HFF-Myc (cell line): ENCODE measurements around the gene MAGI1.

Experiments
- DNase-seq: peaks from one replicate; pipeline ENCODE4 v3.0.0-alpha.2; 2011; ENCODE audit warnings: low read depth; ENCODE audit errors: extremely low read depth
- H3K4me3 ChIP-seq: replicated peaks from 2 replicates; pipeline ENCODE4 v1.5.1; 2011; ENCODE audit warnings: low read depth, mild to moderate bottlenecking, control low read depth, low read length
- CTCF ChIP-seq: IDR thresholded peaks from 2 replicates; pipeline ENCODE4 v1.5.1; 2012; ENCODE audit warnings: mild to moderate bottlenecking, low read depth, low read length, control low read depth; ENCODE audit errors: missing control alignments

The MAGI1 gene

DNA sequence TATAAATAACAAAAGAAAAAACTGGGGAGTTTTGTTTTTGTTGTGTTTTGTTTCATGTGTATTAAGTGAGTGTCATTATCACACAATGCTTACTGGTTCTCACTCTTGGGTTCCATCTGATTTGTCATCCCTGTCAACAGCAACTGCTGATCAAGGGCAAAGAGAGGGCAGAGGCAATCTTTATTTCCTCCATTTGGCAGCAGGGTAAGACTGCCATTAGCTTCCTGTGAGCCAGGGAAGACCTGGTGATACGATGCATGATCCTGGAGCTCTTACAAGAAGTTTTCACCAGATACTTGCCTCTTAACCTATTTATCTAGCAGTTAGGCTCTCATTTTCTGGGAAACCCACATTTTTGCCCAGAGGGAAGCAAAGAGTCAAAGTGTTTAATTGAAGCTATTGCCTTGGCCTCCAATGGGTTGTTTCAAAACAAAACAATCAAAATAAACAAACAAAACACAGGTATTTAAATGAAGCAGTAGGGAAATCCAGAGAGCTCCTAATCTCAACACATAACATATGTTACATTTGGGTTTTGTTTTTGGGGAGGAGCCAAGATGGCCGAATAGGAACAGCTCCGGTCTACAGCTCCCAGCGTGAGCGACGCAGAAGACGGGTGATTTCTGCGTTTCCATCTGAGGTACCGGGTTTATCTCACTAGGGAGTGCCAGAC lies 529.8 kb downstream of the MAGI1 start:
- H3K4me3 ChIP-seq = no peak overlapping the region
- no peak for TF ChIP-seq CTCF
- no peak for DNase-seq

DNA sequence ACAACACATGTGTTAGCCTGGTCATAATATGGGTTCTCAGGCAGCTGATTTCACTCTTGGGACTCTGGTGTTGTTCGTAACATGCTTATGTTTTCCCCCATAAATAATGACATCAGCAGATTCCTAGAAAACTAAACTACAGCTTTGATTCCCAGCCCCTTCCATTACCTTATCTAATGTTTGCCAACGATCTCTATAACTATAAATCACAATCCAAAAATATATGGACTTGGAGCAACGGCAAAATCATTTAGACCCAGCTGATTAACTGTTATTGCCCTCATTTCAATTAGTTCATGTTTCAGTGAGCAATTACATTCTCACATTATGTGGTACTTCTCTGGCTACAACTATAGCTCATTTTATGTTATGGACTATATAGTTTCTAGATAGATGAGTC lies 531.3 kb downstream of the MAGI1 start:
- no peak for DNase-seq
- H3K4me3 ChIP-seq = no peak overlapping the region
- TF ChIP-seq CTCF = no peak

DNA sequence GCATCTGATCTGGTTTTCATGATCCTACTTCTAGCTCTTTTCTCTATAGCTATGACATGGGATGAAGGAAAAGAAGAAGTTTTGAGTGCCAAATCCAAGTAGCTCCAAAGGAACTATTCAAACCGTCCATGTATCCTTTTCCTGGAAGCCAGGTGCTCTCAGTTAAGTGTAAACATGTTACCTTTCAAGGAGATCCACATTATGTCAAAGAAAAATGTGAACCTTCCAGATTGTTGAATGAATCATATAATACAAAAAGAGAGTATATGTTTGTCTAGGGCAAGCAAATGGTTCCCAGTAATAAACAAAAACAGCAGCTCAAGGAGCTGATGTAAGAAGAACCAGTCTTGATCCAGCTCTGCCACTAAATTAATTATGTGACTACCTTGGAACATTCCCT lies 534.9 kb downstream of the MAGI1 start:
- no peak overlapping the region for H3K4me3 ChIP-seq
- TF ChIP-seq CTCF = no peak
- DNase-seq = no peak

- no peak for DNase-seq
- no peak for TF ChIP-seq CTCF
- H3K4me3 ChIP-seq = no peak overlapping the region
Observed at GRCh38 chr3:65502526-65502925, 536.2 kb downstream of the MAGI1 start.

DNA sequence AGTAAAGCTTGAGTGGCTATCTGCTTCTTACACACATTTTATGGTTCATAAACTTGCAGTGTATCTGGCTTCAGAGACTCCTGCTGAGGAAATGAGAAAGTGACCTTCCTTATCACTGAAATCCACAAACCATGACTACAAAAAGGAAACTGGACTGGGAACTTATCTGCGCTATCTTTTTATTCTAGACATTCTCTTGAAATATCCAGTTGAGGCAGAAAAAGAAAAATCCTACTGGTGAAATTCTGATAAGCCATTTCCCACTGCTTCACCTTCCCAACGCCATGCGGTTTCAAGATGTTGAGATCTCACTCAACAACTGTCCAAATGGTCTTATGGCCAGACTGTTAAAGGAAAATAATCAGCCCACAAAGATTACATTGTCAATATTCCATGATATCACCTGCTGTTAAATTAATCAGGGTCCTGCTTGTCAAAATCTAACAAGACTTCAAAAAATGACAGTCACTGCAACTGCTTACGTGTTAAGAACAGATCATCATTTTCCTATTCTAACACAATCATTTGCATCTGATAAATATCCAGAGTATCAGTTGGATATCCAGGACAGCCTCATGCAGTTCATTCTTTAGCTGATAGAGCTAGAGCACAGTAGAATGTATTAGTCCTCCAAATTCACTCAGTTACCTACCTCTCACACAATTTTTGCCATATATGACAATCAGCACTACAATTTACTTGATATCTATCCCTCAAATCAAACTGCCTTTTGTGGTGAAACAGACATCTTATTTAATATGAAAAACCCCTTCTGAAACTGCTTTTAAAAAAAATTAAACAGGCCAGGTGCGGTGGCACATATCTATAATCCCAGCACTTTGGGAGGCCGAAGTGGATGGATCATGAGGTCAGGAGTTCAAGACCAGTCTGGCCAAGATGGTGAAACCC lies 538.1 kb downstream of the MAGI1 start:
- DNase-seq = no peak
- no peak for TF ChIP-seq CTCF
- no peak overlapping the region for H3K4me3 ChIP-seq

DNA sequence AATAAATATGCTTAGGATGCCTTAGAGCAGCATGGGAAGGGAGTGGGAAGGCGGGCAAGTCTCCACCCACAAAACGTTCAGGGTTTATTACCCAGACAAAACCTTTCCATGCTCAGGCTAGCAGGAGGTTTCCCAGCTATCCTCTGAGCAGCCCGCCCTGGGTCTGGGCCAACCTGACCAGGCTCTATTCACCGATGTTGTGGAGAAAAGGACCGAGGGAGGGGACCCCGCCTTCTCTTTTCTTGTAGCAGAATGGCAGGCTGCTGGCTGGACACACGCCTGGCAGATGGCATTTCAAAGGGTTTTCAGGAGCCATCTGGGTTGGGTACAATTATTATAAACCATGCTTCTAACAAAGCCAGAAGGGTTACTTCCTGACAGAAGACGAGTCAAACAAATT lies 540.9 kb downstream of the MAGI1 start:
- TF ChIP-seq CTCF = no peak
- H3K4me3 ChIP-seq = no peak overlapping the region
- DNase-seq = no peak
